ENCODE results near the gene FOXP1. TPM values are rescaled to one million over a fixed set of nuclear protein-coding genes. Genes with fewer than 3 reads are reported as not detected.
A peak's percentile ranks its signal among the peaks of the same experiment; 100 is the strongest.

FOXP1 gene
- total RNA-seq, 2 experiments from 2014 or later: 108 to 153 TPM

- ChIA-PET POLR2A (interaction anchor here (0.6 to 0.7 kb wide), 2 partner anchors 9 to 494 kb away, joined by 4 read pairs; no protein-coding TSS in a partner anchor), CTCF (interaction anchor here (0.8 to 1.4 kb wide), 3 partner anchors 9 to 211 kb away, joined by 3 to 4 read pairs (median 3); no protein-coding TSS in a partner anchor)
- Mint-ChIP-seq H3K27ac (peak overlapping the region; percentile 88), H3K4me3 (no peak overlapping the region), H3K36me3 (ENCODE audit: low read depth) (peaks cover 35% of the 10 kb centered on the region), H3K4me1 (peaks cover 89% of the 10 kb centered on the region), H3K9me3 (ENCODE audit: low read depth) (no peaks in the 10 kb centered on the region), H3K27me3 (no peaks in the 10 kb centered on the region)
- intact Hi-C loops (cut with DNase I, micrococcal nuclease): loop anchor here (5.0 kb wide), 3 partner anchors 293 to 403 kb away; no protein-coding TSS in a partner anchor
- peak; percentile 11 for ATAC-seq
- DNase-seq: peak; percentile 58
Measured at GRCh38 chr3:71089271-71089847, 494.2 kb downstream of the FOXP1 start.

- no peaks in the 10 kb centered on the region for H3K27me3 Mint-ChIP-seq
- ChIA-PET CTCF (interaction anchor here (0.8 to 1.4 kb wide), 4 partner anchors 9 to 309 kb away, joined by 3 to 4 read pairs (median 3); no protein-coding TSS in a partner anchor), POLR2A (interaction anchor here (0.6 to 0.7 kb wide), 2 partner anchors 9 to 494 kb away, joined by 4 read pairs; no protein-coding TSS in a partner anchor)
- H3K36me3 Mint-ChIP-seq (ENCODE audit: low read depth): peaks cover 39% of the 10 kb centered on the region
- no peak for DNase-seq
- peak overlapping the region; percentile 88 for H3K27ac Mint-ChIP-seq
- H3K4me1 Mint-ChIP-seq: peaks cover 92% of the 10 kb centered on the region
- H3K4me3 Mint-ChIP-seq: no peak overlapping the region
- intact Hi-C loops (cut with DNase I, micrococcal nuclease): loop anchor here (5.0 kb wide), 3 partner anchors 294 to 404 kb away; no protein-coding TSS in a partner anchor
- no peak for ATAC-seq
- no peaks in the 10 kb centered on the region for H3K9me3 Mint-ChIP-seq (ENCODE audit: low read depth)
Measured at GRCh38 chr3:71088742-71089141, 494.8 kb downstream of the FOXP1 start.

- Mint-ChIP-seq H3K36me3 (ENCODE audit: low read depth) (peaks cover 44% of the 10 kb centered on the region), H3K4me3 (no peak overlapping the region), H3K27me3 (no peaks in the 10 kb centered on the region), H3K4me1 (peaks cover 94% of the 10 kb centered on the region), H3K27ac (peak overlapping the region; percentile 88), H3K9me3 (ENCODE audit: low read depth) (peaks cover under 1% of the 10 kb centered on the region)
- POLR2A ChIA-PET: interaction anchor here (0.5 to 2.0 kb wide), 3 partner anchors 20 to 212 kb away, joined by 3 to 14 read pairs (median 7); no protein-coding TSS in a partner anchor
- ATAC-seq (no peak), DNase-seq (no peak)
- intact Hi-C loops (cut with DNase I, micrococcal nuclease): loop anchor here (5.0 kb wide), 3 partner anchors 294 to 404 kb away; no protein-coding TSS in a partner anchor
- CTCF ChIA-PET: interaction anchor here (0.7 to 1.4 kb wide), 6 partner anchors 12 to 310 kb away, joined by 3 to 5 read pairs (median 3); no protein-coding TSS in a partner anchor
Measured at GRCh38 chr3:71088019-71088708, 495.4 kb downstream of the FOXP1 start.

- peak; percentile 74 for ATAC-seq
- intact Hi-C loops (cut with DNase I, micrococcal nuclease): loop anchor here (1.0 to 5.0 kb wide), 17 partner anchors 15 to 495 kb away; partner anchors contain the start of gene FOXP1 (in 1 of the 2)
- H3K36me3 Mint-ChIP-seq (ENCODE audit: low read depth): peaks cover 50% of the 10 kb centered on the region
- CTCF ChIA-PET: interaction anchor here (0.5 to 1.4 kb wide), 9 partner anchors 13 to 153 kb away, joined by 3 to 6 read pairs (median 3); no protein-coding TSS in a partner anchor
- H3K27ac Mint-ChIP-seq: peak overlapping the region; percentile 93
- H3K9me3 Mint-ChIP-seq (ENCODE audit: low read depth): peaks cover 4% of the 10 kb centered on the region
- peaks cover 94% of the 10 kb centered on the region for H3K4me1 Mint-ChIP-seq
- DNase-seq: peak; percentile 61
- POLR2A ChIA-PET: interaction anchor here (0.5 to 2.0 kb wide), 8 partner anchors 19 to 496 kb away, joined by 3 to 14 read pairs (median 3); partner anchors contain the start of gene FOXP1
- H3K27me3 Mint-ChIP-seq: no peaks in the 10 kb centered on the region
- H3K4me3 Mint-ChIP-seq: peak overlapping the region; percentile 52
Measured at GRCh38 chr3:71087143-71088018, 496.1 kb downstream of the FOXP1 start.

- H3K4me3 Mint-ChIP-seq: peak overlapping the region; percentile 52
- H3K9me3 Mint-ChIP-seq (ENCODE audit: low read depth): peaks cover 4% of the 10 kb centered on the region
- CTCF ChIA-PET: interaction anchor here (0.5 to 1.4 kb wide), 8 partner anchors 12 to 154 kb away, joined by 3 to 6 read pairs (median 4); no protein-coding TSS in a partner anchor
- intact Hi-C loops (cut with DNase I, micrococcal nuclease): loop anchor here (1.0 to 5.0 kb wide), 17 partner anchors 16 to 496 kb away; partner anchors contain the start of gene FOXP1 (in 1 of the 2)
- H3K27ac Mint-ChIP-seq: peak overlapping the region; percentile 93
- no peak for DNase-seq
- no peaks in the 10 kb centered on the region for H3K27me3 Mint-ChIP-seq
- POLR2A ChIA-PET: interaction anchor here (0.7 to 2.0 kb wide), 7 partner anchors 19 to 496 kb away, joined by 3 to 14 read pairs (median 3); partner anchors contain the start of gene FOXP1
- peaks cover 92% of the 10 kb centered on the region for H3K4me1 Mint-ChIP-seq
- no peak for ATAC-seq
- H3K36me3 Mint-ChIP-seq (ENCODE audit: low read depth): peaks cover 50% of the 10 kb centered on the region
Measured at GRCh38 chr3:71086777-71087142, 496.8 kb downstream of the FOXP1 start.

GRCh38 chr3:71083726-71084131 is 499.8 kb downstream of the FOXP1 start:
- peaks cover 91% of the 10 kb centered on the region for H3K4me1 Mint-ChIP-seq
- peaks cover 44% of the 10 kb centered on the region for H3K36me3 Mint-ChIP-seq (ENCODE audit: low read depth)
- ChIA-PET POLR2A (interaction anchor here (0.7 to 1.5 kb wide), 4 partner anchors 18 to 31 kb away, joined by 3 to 10 read pairs (median 4); no protein-coding TSS in a partner anchor), CTCF (interaction anchor here (1.2 kb wide), 2 partner anchors 13 to 50 kb away, joined by 4 to 6 read pairs; no protein-coding TSS in a partner anchor)
- ATAC-seq (peak; percentile 31), DNase-seq (peak; percentile 68)
- peak overlapping the region; percentile 20 for H3K4me3 Mint-ChIP-seq
- H3K27ac Mint-ChIP-seq: peak overlapping the region; percentile 87
- no peaks in the 10 kb centered on the region for H3K27me3 Mint-ChIP-seq
- intact Hi-C loops (cut with DNase I, micrococcal nuclease): loop anchor here in 1 of 2 experiments (1.0 kb wide), 1 partner anchor 16 kb away; no protein-coding TSS in a partner anchor
- peaks cover 4% of the 10 kb centered on the region for H3K9me3 Mint-ChIP-seq (ENCODE audit: low read depth)

GRCh38 chr3:71082833-71083232 is 500.7 kb downstream of the FOXP1 start:
- CTCF ChIA-PET: interaction anchor here (1.2 to 1.5 kb wide), 2 partner anchors 8 to 12 kb away, joined by 3 to 6 read pairs; no protein-coding TSS in a partner anchor
- intact Hi-C loops (cut with DNase I, micrococcal nuclease): loop anchor here in 1 of 2 experiments (1.0 kb wide), 1 partner anchor 16 kb away; no protein-coding TSS in a partner anchor
- DNase-seq: no peak
- POLR2A ChIA-PET: interaction anchor here (0.7 to 1.5 kb wide), 3 partner anchors 18 to 27 kb away, joined by 3 to 10 read pairs (median 4); no protein-coding TSS in a partner anchor
- Mint-ChIP-seq H3K4me1 (peaks cover 91% of the 10 kb centered on the region), H3K4me3 (peak overlapping the region; percentile 20), H3K36me3 (ENCODE audit: low read depth) (peaks cover 43% of the 10 kb centered on the region), H3K27ac (peak overlapping the region; percentile 87), H3K9me3 (ENCODE audit: low read depth) (peaks cover 4% of the 10 kb centered on the region), H3K27me3 (no peaks in the 10 kb centered on the region)
- no peak for ATAC-seq

- Mint-ChIP-seq H3K4me3 (peak overlapping the region; percentile 50), H3K4me1 (peaks cover 94% of the 10 kb centered on the region), H3K9me3 (ENCODE audit: low read depth) (peaks cover 4% of the 10 kb centered on the region), H3K27ac (peak overlapping the region; percentile 87), H3K27me3 (no peaks in the 10 kb centered on the region), H3K36me3 (ENCODE audit: low read depth) (peaks cover 50% of the 10 kb centered on the region)
- CTCF ChIA-PET: interaction anchor here (0.6 to 1.7 kb wide), 7 partner anchors 9 to 504 kb away, joined by 3 to 7 read pairs (median 4); no protein-coding TSS in a partner anchor
- POLR2A ChIA-PET: interaction anchor here (0.6 to 0.7 kb wide), 2 partner anchors 13 to 23 kb away, joined by 3 to 5 read pairs; no protein-coding TSS in a partner anchor
- ATAC-seq (peak; percentile 55), DNase-seq (no peak)
- intact Hi-C loops (cut with DNase I, micrococcal nuclease): loop anchor here in 1 of 2 experiments (1.0 kb wide), 1 partner anchor 12 kb away; no protein-coding TSS in a partner anchor
Measured at GRCh38 chr3:71080517-71081083, 502.9 kb downstream of the FOXP1 start.

- no peak for DNase-seq
- intact Hi-C loops (cut with DNase I, micrococcal nuclease): no loop called here
- peak overlapping the region; percentile 50 for H3K4me3 Mint-ChIP-seq
- no peaks in the 10 kb centered on the region for H3K27me3 Mint-ChIP-seq
- CTCF ChIA-PET: interaction anchor here (0.6 to 1.7 kb wide), 6 partner anchors 8 to 506 kb away, joined by 3 to 7 read pairs (median 4); no protein-coding TSS in a partner anchor
- ATAC-seq: no peak
- H3K36me3 Mint-ChIP-seq (ENCODE audit: low read depth): peaks cover 51% of the 10 kb centered on the region
- peaks cover 4% of the 10 kb centered on the region for H3K9me3 Mint-ChIP-seq (ENCODE audit: low read depth)
- POLR2A ChIA-PET: no interaction called here
- peaks cover 93% of the 10 kb centered on the region for H3K4me1 Mint-ChIP-seq
- peak overlapping the region; percentile 87 for H3K27ac Mint-ChIP-seq
Measured at GRCh38 chr3:71078723-71079525, 504.6 kb downstream of the FOXP1 start.

All from activated CD4-positive, alpha-beta T cell treated with anti-CD3 and anti-CD28 coated beads for 36 hours (primary cell).